HepG2 (cell line): ENCODE data around the gene VPS25. TPM values are rescaled to one million over a fixed set of nuclear protein-coding genes. Genes with fewer than 3 reads are reported as not detected.

Experiments used
- ARNT2 ChIP-seq: sonication (generic); formaldehyde crosslinking; IDR thresholded peaks from 2 replicates; pipeline ENCODE4 v1.8.0; 2022; ENCODE audit warnings: mild to moderate bottlenecking, low read depth, missing genetic modification reagents, moderate library complexity
- BCLAF1 ChIP-seq: fragments of 450-650 bp; IDR thresholded peaks from 2 replicates; pipeline ENCODE4 v1.6.1; 2017; ENCODE audit warnings: mild to moderate bottlenecking
- CCAR2 ChIP-seq: fragments of 200-400 bp; formaldehyde crosslinking; optimal IDR thresholded peaks from 2 replicates; pipeline ENCODE3; 2018; ENCODE audit warnings: low read depth, mild to moderate bottlenecking, low read length, moderate library complexity
- CSRNP1 ChIP-seq: sonication (generic); formaldehyde crosslinking; IDR thresholded peaks from 2 replicates; pipeline ENCODE4 v1.8.1; 2023; ENCODE audit warnings: mild to moderate bottlenecking, missing genetic modification reagents
- ELK4 ChIP-seq: sonication (generic); formaldehyde crosslinking; IDR thresholded peaks from 2 replicates; pipeline ENCODE4 v1.9.0; 2021; ENCODE audit warnings: missing genetic modification reagents, borderline replicate concordance
- GMEB1 ChIP-seq: sonication (generic); formaldehyde crosslinking; IDR thresholded peaks from 2 replicates; pipeline ENCODE4 v1.5.1; 2020; ENCODE audit warnings: missing genetic modification reagents, mild to moderate bottlenecking, borderline replicate concordance
- IKZF1 ChIP-seq: fragments of 450-650 bp; IDR thresholded peaks from 2 replicates; pipeline ENCODE4 v1.7.1; 2016
- JDP2 ChIP-seq: sonication (generic); formaldehyde crosslinking; IDR thresholded peaks from 2 replicates; pipeline ENCODE4 v1.8.1; 2022; ENCODE audit warnings: missing genetic modification reagents, borderline replicate concordance
- KLF16 ChIP-seq, 2 experiments: sonication (generic) in 1 of 2; formaldehyde crosslinking in 1 of 2; IDR thresholded peaks; 2 replicates each; pipeline versions ENCODE4 v1.6.1 to v1.8.0; 2016 to 2023; ENCODE audit warnings: missing genetic modification reagents in 2 of 2, missing compliant biosample characterization in 1 of 2
- MED1 ChIP-seq: sonication (generic); formaldehyde crosslinking; IDR thresholded peaks from 2 replicates; pipeline ENCODE4 v1.4.0; 2020; ENCODE audit warnings: missing genetic modification reagents
- NFYC ChIP-seq: IDR thresholded peaks from 2 replicates; pipeline ENCODE4 v1.6.1; 2016; ENCODE audit warnings: missing genetic modification reagents, missing compliant biosample characterization
- NR2F1 ChIP-seq, 2 experiments: fragments of 450-650 bp in 1 of 2; formaldehyde crosslinking in 1 of 2; IDR thresholded peaks; 2 replicates each; pipeline versions ENCODE4 v1.5.0 to v1.6.1; 2016 to 2020; ENCODE audit warnings: mild to moderate bottlenecking in 1 of 2, missing compliant biosample characterization in 1 of 2, missing genetic modification reagents in 1 of 2, moderate library complexity in 1 of 2
- RFXANK ChIP-seq: IDR thresholded peaks from 2 replicates; pipeline ENCODE4 v1.6.1; 2016
- TEF ChIP-seq: sonication (generic); formaldehyde crosslinking; IDR thresholded peaks from 2 replicates; pipeline ENCODE4 v1.5.0; 2020; ENCODE audit warnings: missing genetic modification reagents
- XRCC5 ChIP-seq: fragments of 200-400 bp; formaldehyde crosslinking; optimal IDR thresholded peaks from 2 replicates; pipeline ENCODE3; 2017; ENCODE audit warnings: mild to moderate bottlenecking, low read length
- ZNF317 ChIP-seq: sonication (generic); formaldehyde crosslinking; IDR thresholded peaks from 2 replicates; pipeline ENCODE4 v1.5.0; 2020; ENCODE audit warnings: mild to moderate bottlenecking, missing genetic modification reagents
- ZNF513 ChIP-seq: sonication (generic); formaldehyde crosslinking; conservative IDR thresholded peaks from 2 replicates; pipeline ENCODE4 v1.5.0; 2020; ENCODE audit warnings: missing genetic modification reagents
- ZNF598 ChIP-seq: sonication (generic); formaldehyde crosslinking; IDR thresholded peaks from 2 replicates; pipeline ENCODE4 v1.5.1; 2020; ENCODE audit warnings: mild to moderate bottlenecking, missing genetic modification reagents, borderline replicate concordance
- ZNF619 ChIP-seq: sonication (generic); formaldehyde crosslinking; IDR thresholded peaks from 2 replicates; pipeline ENCODE4 v1.4.0; 2020; ENCODE audit warnings: mild to moderate bottlenecking, missing genetic modification reagents
- polyA plus RNA-seq, 8 experiments: library from polyadenylated mRNA; depleted of rRNA in 3 of 8; stranded (reverse) in 7 of 8; unstranded in 1 of 8; fragments of >200 nt; fragmentation: Illumina TruSeq in 4 of 8; extraction: Trizol in 4 of 8; gene quantifications; 2 replicates each; pipeline versions ENCODE4 v1.2.1 to v1.2.3, GENCODE V29; 2011 to 2016; ENCODE audit warnings: low read depth in 4 of 8, missing spikeins in 1 of 8, mixed read lengths in 1 of 8; ENCODE audit not compliant: insufficient read depth in 1 of 8
- total RNA-seq, 5 experiments: library from RNA; depleted of rRNA; stranded (reverse); fragments of >200 nt; fragmentation: Illumina TruSeq; extraction: Trizol; gene quantifications; 2 replicates each; pipeline ENCODE4 v1.2.3, GENCODE V29; 2016; ENCODE audit warnings: low read depth in 1 of 5

VPS25 gene
- total and polyA plus RNA-seq, 2 of the 13 experiments (the other 11 are each of a cell fraction or from before 2014, with no cell fraction given) = 161 to 249 TPM

GRCh38 chr17:42773290-42774035 is at the start of gene VPS25 (continued):
- 0 out of 2 replicates have a peak, but pooled peaks have one; percentile 53 for TF ChIP-seq CSRNP1 (CRISPR knock-in tag)
- TF ChIP-seq CCAR2 = peak; percentile 94
- peak; percentile 99 for TF ChIP-seq XRCC5
- TF ChIP-seq ZNF619 (CRISPR knock-in tag) = peak; percentile 74
- TF ChIP-seq NFYC (CRISPR knock-in tag) = peak; percentile 48
- TF ChIP-seq IKZF1 = no peak
- TF ChIP-seq ZNF317 (CRISPR knock-in tag) = peak; percentile 84
- TF ChIP-seq ELK4 (CRISPR knock-in tag) = peak; percentile 28; the same call in 1 of the 2 replicates
- TF ChIP-seq JDP2 (CRISPR knock-in tag) = no peak
- peak; percentile 91 for TF ChIP-seq MED1 (CRISPR knock-in tag)
- peak; percentile 95; the same call in 1 of the 2 replicates for TF ChIP-seq ZNF598 (CRISPR knock-in tag)
- peak; percentile 75 for TF ChIP-seq GMEB1 (CRISPR knock-in tag)
- TF ChIP-seq KLF16 (CRISPR knock-in tag; IDR thresholded peaks at IDR 0.05) = peak in 1 of 2 experiments; percentile 99; a peak in 2 of 4 replicates
- TF ChIP-seq TEF = 0 out of 2 replicates have a peak, but pooled peaks have one; percentile 75
- TF ChIP-seq ZNF513 = no peak
- peak in 1 of 2 experiments; percentile 17; a peak in 1 of 4 replicates for TF ChIP-seq NR2F1 (CRISPR knock-in tag; IDR thresholded peaks at IDR 0.05)
- TF ChIP-seq ARNT2 = no peak; the same call in 1 of the 2 replicates
- peak; percentile 46 for TF ChIP-seq RFXANK (CRISPR knock-in tag)
- TF ChIP-seq BCLAF1 = no peak
